ENCODE results near the gene ARHGAP11A. TPM values are rescaled to one million over a fixed set of nuclear protein-coding genes. Genes with fewer than 3 reads are reported as not detected.

The ARHGAP11A gene
- total RNA-seq, 2 experiments from 2014 or later, result 92.3 to 96.7 TPM

GRCh38 chr15:32643907-32644445 lies 28.7 kb downstream of the ARHGAP11A start:
- H3K4me3 Mint-ChIP-seq, result no peak overlapping the region
- ChIA-PET CTCF (interaction anchor here (0.7 to 2.1 kb wide), 3 partner anchors 10 to 19 kb away, joined by 3 to 8 read pairs (median 4); no protein-coding TSS in a partner anchor), POLR2A (no interaction called here)
- H3K36me3 Mint-ChIP-seq (ENCODE audit: low read depth), result peaks cover 18% of the 10 kb centered on the region
- ATAC-seq, result no peak
- no peak for DNase-seq
- no peaks in the 10 kb centered on the region for H3K4me1 Mint-ChIP-seq (ENCODE audit: low read depth)
- TF ChIP-seq CTCF (IDR thresholded peaks at IDR 0.05), result no peak
- intact Hi-C loops (cut with micrococcal nuclease), result no loop called here
- no peaks in the 10 kb centered on the region for H3K9me3 Mint-ChIP-seq
- no peak overlapping the region for H3K27ac Mint-ChIP-seq
- H3K27me3 Mint-ChIP-seq, result peaks cover 2% of the 10 kb centered on the region

GRCh38 chr15:32646291-32646690 lies 31.0 kb downstream of the ARHGAP11A start:
- no peak for TF ChIP-seq CTCF (IDR thresholded peaks at IDR 0.05)
- ChIA-PET CTCF (interaction anchor here (1.3 to 1.4 kb wide), 2 partner anchors 10 to 12 kb away, joined by 3 read pairs; no protein-coding TSS in a partner anchor), POLR2A (no interaction called here)
- DNase-seq (no peak), ATAC-seq (no peak)
- peaks cover 11% of the 10 kb centered on the region for H3K36me3 Mint-ChIP-seq (ENCODE audit: low read depth)
- no peaks in the 10 kb centered on the region for H3K4me1 Mint-ChIP-seq (ENCODE audit: low read depth)
- intact Hi-C loops (cut with micrococcal nuclease), result no loop called here
- H3K9me3 Mint-ChIP-seq, result no peaks in the 10 kb centered on the region
- no peak overlapping the region for H3K4me3 Mint-ChIP-seq
- no peak overlapping the region for H3K27ac Mint-ChIP-seq
- H3K27me3 Mint-ChIP-seq, result peaks cover 1% of the 10 kb centered on the region

DNA sequence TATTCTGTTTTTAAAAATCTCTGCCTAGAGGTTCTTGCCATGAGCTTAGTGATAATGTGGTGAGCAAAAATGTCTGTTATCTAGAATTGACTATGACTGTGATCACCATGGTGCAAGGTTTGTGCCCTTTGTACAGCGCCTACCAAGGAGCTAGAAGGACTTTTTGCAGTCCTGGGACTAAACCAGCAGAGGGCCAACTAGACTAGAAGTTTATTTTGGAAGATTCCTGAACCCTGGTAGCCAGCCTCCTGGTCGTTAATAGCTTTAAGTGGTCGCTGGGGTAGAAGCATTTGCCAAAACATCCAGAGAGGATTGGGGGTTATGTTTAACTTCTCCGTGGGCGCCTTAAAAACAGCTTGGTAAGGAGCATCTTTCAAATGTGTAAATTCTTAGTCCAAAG lies 34.0 kb downstream of the ARHGAP11A start:
- H3K36me3 Mint-ChIP-seq (ENCODE audit: low read depth), result peaks cover 10% of the 10 kb centered on the region

GRCh38 chr15:32651229-32651837 lies 36.0 kb downstream of the ARHGAP11A start:
- intact Hi-C loops (cut with micrococcal nuclease), result no loop called here
- ChIA-PET CTCF (interaction anchor here (0.7 to 3.3 kb wide), 6 partner anchors 9 to 285 kb away, joined by 3 to 22 read pairs (median 4); partner anchors contain the start of gene SCG5), POLR2A (no interaction called here)
- Mint-ChIP-seq H3K4me3 (no peak overlapping the region), H3K4me1 (ENCODE audit: low read depth) (no peaks in the 10 kb centered on the region), H3K36me3 (ENCODE audit: low read depth) (peaks cover 10% of the 10 kb centered on the region), H3K27me3 (no peaks in the 10 kb centered on the region), H3K27ac (no peak overlapping the region), H3K9me3 (no peaks in the 10 kb centered on the region)
- DNase-seq (peak; percentile 52), ATAC-seq (peak; percentile 91)
- TF ChIP-seq CTCF (IDR thresholded peaks at IDR 0.05), result peak; percentile 91

More for the DNA sequence above, 34.0 kb downstream of the ARHGAP11A start:
- Mint-ChIP-seq H3K27me3 (no peaks in the 10 kb centered on the region), H3K27ac (no peak overlapping the region), H3K4me1 (ENCODE audit: low read depth) (no peaks in the 10 kb centered on the region), H3K9me3 (no peaks in the 10 kb centered on the region), H3K4me3 (no peak overlapping the region)
- POLR2A ChIA-PET, result no interaction called here
- ATAC-seq (no peak), DNase-seq (no peak)
- CTCF ChIA-PET, result interaction anchor here (1.5 to 3.3 kb wide), 2 partner anchors 8 to 13 kb away, joined by 7 to 22 read pairs; no protein-coding TSS in a partner anchor
- TF ChIP-seq CTCF (IDR thresholded peaks at IDR 0.05), result no peak
- intact Hi-C loops (cut with micrococcal nuclease), result no loop called here

DNA sequence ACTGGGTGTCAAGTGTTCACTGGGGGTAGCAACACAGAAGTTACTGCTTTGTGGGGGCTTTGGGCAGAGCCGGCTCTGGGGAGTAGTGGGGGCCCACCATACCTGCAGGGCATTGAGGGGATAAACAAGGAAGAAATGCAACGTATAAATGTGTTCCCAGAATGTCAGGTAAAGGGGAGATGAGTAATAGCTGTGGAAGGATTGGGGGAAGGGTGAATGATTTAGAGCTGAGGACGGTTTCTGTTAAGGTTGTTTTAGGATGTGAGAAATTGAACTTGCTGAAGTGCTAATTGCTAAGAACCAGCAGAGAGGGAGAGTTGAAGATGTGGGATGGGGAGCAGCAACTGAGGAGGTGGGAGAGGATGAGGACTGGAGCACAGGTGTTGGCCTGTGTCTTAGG lies 36.9 kb downstream of the ARHGAP11A start:
- ATAC-seq (no peak), DNase-seq (no peak)
- Mint-ChIP-seq H3K27ac (no peak overlapping the region), H3K9me3 (no peaks in the 10 kb centered on the region), H3K36me3 (ENCODE audit: low read depth) (peaks cover 8% of the 10 kb centered on the region), H3K4me1 (ENCODE audit: low read depth) (peaks cover under 1% of the 10 kb centered on the region), H3K27me3 (no peaks in the 10 kb centered on the region), H3K4me3 (no peak overlapping the region)
- intact Hi-C loops (cut with micrococcal nuclease), result no loop called here
- ChIA-PET CTCF (interaction anchor here (1.3 to 2.5 kb wide), 3 partner anchors 10 to 284 kb away, joined by 4 to 12 read pairs (median 9); partner anchors contain the start of gene SCG5), POLR2A (no interaction called here)
- TF ChIP-seq CTCF (IDR thresholded peaks at IDR 0.05), result no peak
